GM12865 (cell line): Measurements from ENCODE around the gene PALLD.

ENCODE experiments used
- DNase-seq: peaks from one replicate; pipeline ENCODE4 v3.0.0; 2010; ENCODE audit warnings: low read depth
- H3K4me3 ChIP-seq: 2 replicates; pipeline ENCODE4 v1.5.1; 2011; ENCODE audit warnings: mild to moderate bottlenecking, low read depth, low read length, control low read depth
- CTCF ChIP-seq: IDR thresholded peaks from 2 replicates; pipeline ENCODE4 v1.5.1; 2011; ENCODE audit warnings: low read length, control low read depth, low read depth, inconsistent platforms; ENCODE audit not compliant: insufficient read depth; ENCODE audit errors: missing control alignments

PALLD gene

GRCh38 chr4:168677879-168678278, 181.0 kb downstream of the PALLD start:
- no peak overlapping the region for H3K4me3 ChIP-seq
- no peak for TF ChIP-seq CTCF
- no peak for DNase-seq

GRCh38 chr4:168678751-168679366, 182.0 kb downstream of the PALLD start:
- no peak overlapping the region for H3K4me3 ChIP-seq
- TF ChIP-seq CTCF = no peak
- no peak for DNase-seq

- no peak for DNase-seq
- no peak for TF ChIP-seq CTCF
Measured at GRCh38 chr4:168679397-168679796, 182.5 kb downstream of the PALLD start.

GRCh38 chr4:168679819-168680218, 183.0 kb downstream of the PALLD start:
- H3K4me3 ChIP-seq = no peak overlapping the region
- TF ChIP-seq CTCF = no peak
- DNase-seq = no peak

More at GRCh38 chr4:168679397-168679796, 182.5 kb downstream of the PALLD start:
- H3K4me3 ChIP-seq = no peak overlapping the region

GRCh38 chr4:168682898-168683500, 186.1 kb downstream of the PALLD start:
- no peak overlapping the region for H3K4me3 ChIP-seq
- TF ChIP-seq CTCF = no peak
- DNase-seq = no peak

- no peak for TF ChIP-seq CTCF
- no peak for DNase-seq
- no peak overlapping the region for H3K4me3 ChIP-seq
Measured at GRCh38 chr4:168683595-168683994, 186.7 kb downstream of the PALLD start.
